ENCODE data around the gene ZSCAN30. TPM values are rescaled to one million over a fixed set of nuclear protein-coding genes. Genes with fewer than 3 reads are reported as not detected.

The ZSCAN30 gene
- total and polyA plus RNA-seq, 2 of the 13 experiments (the other 11 are each of a cell fraction or from before 2014, with no cell fraction given): 7.4 to 7.7 TPM

GRCh38 chr18:35231052-35231451 lies 59.0 kb downstream of the ZSCAN30 start (continued):
- no peak for TF ChIP-seq USF2 (IDR thresholded peaks at IDR 0.05; ENCODE audit: low read depth, low read length)
- no peak for TF ChIP-seq USF2 (CRISPR knock-in tag; IDR thresholded peaks at IDR 0.05; ENCODE audit: borderline replicate concordance)
- no peak for TF ChIP-seq SPEN (CRISPR knock-in tag; IDR thresholded peaks at IDR 0.05; ENCODE audit: low read depth)
- TF ChIP-seq TEAD3 (CRISPR knock-in tag; optimal IDR thresholded peaks at IDR 0.05; ENCODE audit: borderline replicate concordance): peak; percentile 91
- no peak for TF ChIP-seq ZNF24 (IDR thresholded peaks at IDR 0.05)
- no peak for TF ChIP-seq MAX (IDR thresholded peaks at IDR 0.05)
- no peak for TF ChIP-seq KMT2A (CRISPR knock-in tag; IDR thresholded peaks at IDR 0.05)
- TF ChIP-seq ZBTB33 (CRISPR knock-in tag; IDR thresholded peaks at IDR 0.05): no peak
- no peak for TF ChIP-seq ZHX2 (IDR thresholded peaks at IDR 0.05; ENCODE audit: low read depth)
- no peak for TF ChIP-seq ZHX2 (CRISPR knock-in tag; IDR thresholded peaks at IDR 0.05; ENCODE audit: borderline replicate concordance)
- TF ChIP-seq, protein P1, sequence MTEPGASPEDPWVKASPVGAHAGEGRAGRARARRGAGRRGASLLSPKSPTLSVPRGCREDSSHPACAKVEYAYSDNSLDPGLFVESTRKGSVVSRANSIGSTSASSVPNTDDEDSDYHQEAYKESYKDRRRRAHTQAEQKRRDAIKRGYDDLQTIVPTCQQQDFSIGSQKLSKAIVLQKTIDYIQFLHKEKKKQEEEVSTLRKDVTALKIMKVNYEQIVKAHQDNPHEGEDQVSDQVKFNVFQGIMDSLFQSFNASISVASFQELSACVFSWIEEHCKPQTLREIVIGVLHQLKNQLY (CRISPR knock-in tag; IDR thresholded peaks at IDR 0.05): no peak
- TF ChIP-seq, protein P2, sequence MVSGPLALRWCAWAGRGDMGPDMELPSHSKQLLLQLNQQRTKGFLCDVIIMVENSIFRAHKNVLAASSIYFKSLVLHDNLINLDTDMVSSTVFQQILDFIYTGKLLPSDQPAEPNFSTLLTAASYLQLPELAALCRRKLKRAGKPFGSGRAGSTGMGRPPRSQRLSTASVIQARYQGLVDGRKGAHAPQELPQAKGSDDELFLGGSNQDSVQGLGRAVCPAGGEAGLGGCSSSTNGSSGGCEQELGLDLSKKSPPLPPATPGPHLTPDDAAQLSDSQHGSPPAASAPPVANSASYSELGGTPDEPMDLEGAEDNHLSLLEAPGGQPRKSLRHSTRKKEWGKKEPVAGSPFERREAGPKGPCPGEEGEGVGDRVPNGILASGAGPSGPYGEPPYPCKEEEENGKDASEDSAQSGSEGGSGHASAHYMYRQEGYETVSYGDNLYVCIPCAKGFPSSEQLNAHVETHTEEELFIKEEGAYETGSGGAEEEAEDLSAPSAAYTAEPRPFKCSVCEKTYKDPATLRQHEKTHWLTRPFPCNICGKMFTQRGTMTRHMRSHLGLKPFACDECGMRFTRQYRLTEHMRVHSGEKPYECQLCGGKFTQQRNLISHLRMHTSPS (CRISPR knock-in tag; IDR thresholded peaks at IDR 0.05; ENCODE audit: low read depth): no peak
- no peak for TF ChIP-seq ZNF263 (CRISPR knock-in tag; IDR thresholded peaks at IDR 0.05)
- TF ChIP-seq HNRNPH1 (optimal IDR thresholded peaks at IDR 0.05; ENCODE audit: low read depth, low read length): no peak
- TF ChIP-seq SIN3A (IDR thresholded peaks at IDR 0.05; ENCODE audit: borderline replicate concordance, low read depth, low read length): no peak
- no peak for TF ChIP-seq ZKSCAN1 (IDR thresholded peaks at IDR 0.05; ENCODE audit: low read length)
- no peak for TF ChIP-seq ZC3H4 (CRISPR knock-in tag; IDR thresholded peaks at IDR 0.05; ENCODE audit: borderline replicate concordance)
- no peak for TF ChIP-seq KLF15 (CRISPR knock-in tag; IDR thresholded peaks at IDR 0.05; ENCODE audit: borderline replicate concordance)
- TF ChIP-seq ZNF160 (CRISPR knock-in tag; IDR thresholded peaks at IDR 0.05): no peak

Measured in HepG2 (cell line).